Muscle of leg (tissue), 11 donors: Measurements from ENCODE around the gene THSD4. TPM values are rescaled to one million over a fixed set of nuclear protein-coding genes. Genes with fewer than 3 reads are reported as not detected.

ENCODE experiments used
- DNase-seq: peaks from one replicate; pipeline ENCODE4 v3.0.0; 2013
- H3K27ac ChIP-seq: one replicate; pipeline ENCODE4 v1.5.1; 2013; ENCODE audit warnings: mild to moderate bottlenecking, low read length, control low read depth
- H3K27me3 ChIP-seq: one replicate; pipeline ENCODE4 v1.6.1; 2013; ENCODE audit warnings: low read length; ENCODE audit not compliant: control insufficient read depth, insufficient read depth
- H3K36me3 ChIP-seq: one replicate; pipeline ENCODE4 v1.6.1; 2013; ENCODE audit warnings: low read length; ENCODE audit not compliant: control insufficient read depth, insufficient read depth
- H3K4me1 ChIP-seq: one replicate; pipeline ENCODE4 v1.6.1; 2013; ENCODE audit warnings: low read length; ENCODE audit not compliant: control insufficient read depth, insufficient read depth
- H3K4me3 ChIP-seq: one replicate; pipeline ENCODE4 v1.5.1; 2013; ENCODE audit warnings: low read length, control low read depth
- H3K9me3 ChIP-seq: replicated peaks from 2 replicates; pipeline ENCODE4 v1.6.1; 2013; ENCODE audit warnings: low read depth, low read length; ENCODE audit not compliant: control insufficient read depth
- WGBS: methylation state at CpG from one replicate; pipeline ENCODE4 v1.1.5; 2013; ENCODE audit warnings: missing lambda C conversion rate; ENCODE audit not compliant: insufficient coverage; 5-methylcytosine and 5-hydroxymethylcytosine counted together
- polyA plus RNA-seq, 8 donors: library from polyadenylated mRNA; unstranded; fragments of 120-200 nt; gene quantifications; one replicate each; pipeline versions ENCODE4 v1.2.1 to v1.2.3, GENCODE V29; 2013; ENCODE audit warnings: inconsistent platforms in 1 of 8, low replicate concordance in 1 of 8; ENCODE audit not compliant: insufficient read length in 8 of 8, insufficient read depth in 1 of 8
- total RNA-seq: library from RNA; stranded (reverse); fragments of 120-200 nt; gene quantifications from one replicate; pipeline ENCODE4 v1.2.4, GENCODE V29; 2013

THSD4 gene
- total and polyA plus RNA-seq, 9 donors, result 17.6 to 33.8 (median 25.5) TPM

DNA sequence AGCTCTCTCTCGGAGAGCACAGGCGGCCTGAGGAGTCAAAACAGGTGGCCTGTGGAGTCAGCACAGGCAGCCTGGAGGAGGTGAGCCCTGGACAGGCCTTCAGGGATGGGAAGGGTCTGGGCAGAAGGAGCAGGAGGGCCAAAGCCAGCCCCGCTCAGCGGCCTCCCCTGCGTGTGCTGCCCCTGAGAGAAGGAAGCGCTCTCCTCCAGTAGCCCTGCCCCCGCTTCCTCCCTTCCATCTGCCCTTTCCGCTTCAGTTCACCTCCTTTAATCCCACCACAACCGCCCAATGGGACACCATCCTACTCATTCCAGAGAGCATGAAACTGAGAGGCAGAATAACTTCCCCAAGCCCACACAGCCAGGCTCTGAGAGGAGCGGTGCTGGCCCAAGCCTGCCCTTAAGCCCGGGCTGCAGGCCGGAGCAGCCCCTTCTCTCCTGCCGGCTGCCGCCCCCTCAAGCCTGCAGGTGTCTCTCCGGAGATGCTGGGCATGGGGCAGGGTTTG lies 691.9 kb downstream of the THSD4 start:
- Histone ChIP-seq H3K9me3 (no peaks in the 10 kb centered on the region), H3K36me3 (no peaks in the 10 kb centered on the region), H3K27me3 (no peaks in the 10 kb centered on the region), H3K4me1 (peaks cover 73% of the 10 kb centered on the region), H3K4me3 (no peak overlapping the region), H3K27ac (peak overlapping the region; percentile 22)
- 37% methylated on average over 15 of the region's 15 CpGs for WGBS
- DNase-seq, result peak; percentile 36

DNA sequence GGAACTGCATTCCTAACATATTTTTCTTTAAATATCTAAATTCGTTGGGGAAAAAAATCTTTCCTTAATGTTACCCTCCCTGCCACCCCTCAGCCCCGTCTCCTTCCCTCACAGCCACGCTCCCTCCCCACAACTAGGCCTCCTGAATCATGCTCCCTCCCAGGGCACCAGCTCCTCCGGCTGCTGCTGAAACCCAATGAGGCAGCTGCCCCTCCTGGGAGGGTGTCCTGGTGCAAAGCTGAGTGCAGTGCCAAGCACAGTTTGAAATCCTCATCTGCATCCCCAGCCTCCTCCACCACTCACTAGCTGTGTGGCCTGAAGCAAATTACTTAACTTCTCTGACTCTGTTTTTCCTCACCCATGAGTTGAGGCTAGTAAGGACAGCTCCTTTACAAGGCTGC lies 692.4 kb downstream of the THSD4 start:
- DNase-seq, result peak; percentile 54
- peaks cover 76% of the 10 kb centered on the region for H3K4me1 ChIP-seq
- no peak overlapping the region for H3K27ac ChIP-seq
- no peak overlapping the region for H3K4me3 ChIP-seq
- no peaks in the 10 kb centered on the region for H3K27me3 ChIP-seq
- H3K9me3 ChIP-seq, result no peaks in the 10 kb centered on the region
- WGBS, result 18% methylated on average over 4 of the region's 4 CpGs
- H3K36me3 ChIP-seq, result no peaks in the 10 kb centered on the region

DNA sequence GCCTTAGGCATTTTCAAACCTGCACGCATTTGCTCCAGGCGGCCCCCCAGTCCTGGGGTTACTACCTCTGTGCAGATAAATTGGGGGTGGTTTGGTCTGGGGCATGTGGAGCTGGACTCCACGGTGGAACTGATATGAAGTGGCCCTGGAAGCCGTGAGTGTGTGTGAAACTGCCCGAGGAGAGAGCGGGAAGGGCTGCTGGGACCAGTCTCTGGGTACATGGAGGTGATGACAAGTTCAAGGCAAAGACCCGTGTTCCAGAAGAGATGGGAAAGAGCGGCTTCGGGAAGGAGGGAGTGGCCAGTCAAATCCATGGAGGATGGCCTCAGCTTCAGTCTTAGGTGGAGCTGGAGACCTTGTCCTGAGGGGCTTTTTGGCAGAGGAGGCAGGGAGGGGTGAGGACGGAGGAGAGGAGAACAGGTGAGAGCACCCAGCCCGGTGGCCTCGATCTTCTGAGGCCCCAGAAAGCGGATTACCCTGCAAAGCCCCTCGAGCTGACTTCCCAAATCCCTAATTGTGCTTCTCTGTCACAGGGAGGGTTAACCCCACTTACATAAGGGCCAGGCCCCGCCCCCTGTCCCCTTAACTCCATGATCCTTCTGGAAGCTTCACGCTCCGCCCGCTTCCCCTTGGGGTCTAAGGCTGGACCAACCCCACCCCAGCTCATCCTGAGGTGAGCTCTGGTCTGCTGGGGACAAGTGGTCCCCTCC lies 693.2 kb downstream of the THSD4 start:
- Histone ChIP-seq H3K9me3 (no peaks in the 10 kb centered on the region), H3K4me1 (peaks cover 82% of the 10 kb centered on the region), H3K27ac (no peak overlapping the region), H3K4me3 (no peak overlapping the region), H3K27me3 (no peaks in the 10 kb centered on the region), H3K36me3 (no peaks in the 10 kb centered on the region)
- DNase-seq, result no peak
- WGBS, result 70% methylated on average over 11 of the region's 18 CpGs

DNA sequence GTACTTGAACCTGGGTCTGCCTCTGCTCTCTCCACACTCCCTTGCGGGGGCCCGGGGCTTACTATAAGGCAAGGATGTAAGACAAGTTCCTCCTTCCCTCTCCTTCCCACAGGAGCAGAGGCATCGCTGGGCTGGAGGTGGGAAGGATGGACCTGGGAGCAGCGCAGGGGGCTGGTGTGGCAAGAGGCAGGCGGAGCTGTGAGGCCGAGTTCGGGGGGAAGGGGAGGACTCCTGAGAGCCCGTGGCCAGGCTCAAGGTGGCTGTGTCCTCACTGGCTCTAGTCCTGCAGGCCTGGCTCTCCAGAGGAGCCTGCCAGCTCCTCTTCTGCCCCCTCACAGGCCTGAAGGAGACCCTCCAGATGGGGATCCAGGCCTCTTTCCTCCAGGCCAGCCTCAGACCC lies 694.1 kb downstream of the THSD4 start:
- H3K27me3 ChIP-seq, result no peaks in the 10 kb centered on the region
- no peak overlapping the region for H3K27ac ChIP-seq
- no peak overlapping the region for H3K4me3 ChIP-seq
- no peaks in the 10 kb centered on the region for H3K9me3 ChIP-seq
- 47% methylated on average over 4 of the region's 8 CpGs for WGBS
- H3K36me3 ChIP-seq, result no peaks in the 10 kb centered on the region
- H3K4me1 ChIP-seq, result peaks cover 85% of the 10 kb centered on the region
- DNase-seq, result no peak

DNA sequence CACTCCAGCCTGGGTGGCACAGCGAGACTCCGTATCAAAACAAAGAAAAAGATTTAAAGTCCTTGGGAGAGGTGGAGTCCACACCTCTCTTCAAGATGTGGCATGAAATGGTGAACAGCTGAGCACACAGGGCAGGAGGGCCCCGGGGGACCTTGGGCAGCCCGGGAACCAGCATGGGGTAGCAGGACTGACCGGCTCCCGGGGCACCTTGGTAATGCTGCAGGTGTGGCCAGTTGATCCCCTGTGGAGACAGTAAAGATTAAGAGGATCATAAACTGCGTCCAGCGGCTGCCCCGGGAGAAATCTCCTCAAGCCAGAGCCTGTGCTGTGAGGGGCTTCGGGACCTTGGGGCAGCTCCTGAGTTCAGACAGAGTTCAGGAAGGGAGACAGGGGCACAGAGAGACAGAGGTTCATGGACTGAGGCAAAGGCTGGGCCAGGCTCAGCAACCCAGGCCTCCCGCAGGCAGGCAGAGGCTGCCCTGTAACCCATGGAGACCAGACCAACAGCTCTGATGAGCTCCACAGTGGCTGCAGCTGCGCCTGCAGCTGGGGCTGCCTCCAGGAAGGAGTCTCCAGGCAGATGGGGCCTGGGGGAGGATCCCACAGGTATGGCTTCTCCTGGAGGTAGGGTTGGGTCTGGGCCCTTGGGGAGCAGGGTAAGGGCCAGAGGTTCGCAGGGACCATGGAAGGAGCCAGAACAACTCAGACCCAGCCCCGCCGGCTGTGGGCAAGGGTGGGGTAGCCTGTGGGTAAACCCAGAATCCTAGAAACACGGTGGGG lies 695.2 kb downstream of the THSD4 start, which contains the start of gene NR2E3:
TSS of gene NR2E3 (plus strand) at position 299 of the 780 bp plus-strand sequence. CDS start at position 489, 190 bp downstream.
- 40% methylated on average over 14 of the region's 16 CpGs for WGBS
- Histone ChIP-seq H3K4me3 (no peak within 1 kb of the TSS), H3K4me1 (peaks cover 81% of the 10 kb centered on the region), H3K27me3 (no peaks in the 10 kb centered on the region), H3K27ac (no peak within 1 kb of the TSS), H3K36me3 (no peaks in the 10 kb centered on the region), H3K9me3 (no peaks in the 10 kb centered on the region)
- DNase-seq, result no peak

DNA sequence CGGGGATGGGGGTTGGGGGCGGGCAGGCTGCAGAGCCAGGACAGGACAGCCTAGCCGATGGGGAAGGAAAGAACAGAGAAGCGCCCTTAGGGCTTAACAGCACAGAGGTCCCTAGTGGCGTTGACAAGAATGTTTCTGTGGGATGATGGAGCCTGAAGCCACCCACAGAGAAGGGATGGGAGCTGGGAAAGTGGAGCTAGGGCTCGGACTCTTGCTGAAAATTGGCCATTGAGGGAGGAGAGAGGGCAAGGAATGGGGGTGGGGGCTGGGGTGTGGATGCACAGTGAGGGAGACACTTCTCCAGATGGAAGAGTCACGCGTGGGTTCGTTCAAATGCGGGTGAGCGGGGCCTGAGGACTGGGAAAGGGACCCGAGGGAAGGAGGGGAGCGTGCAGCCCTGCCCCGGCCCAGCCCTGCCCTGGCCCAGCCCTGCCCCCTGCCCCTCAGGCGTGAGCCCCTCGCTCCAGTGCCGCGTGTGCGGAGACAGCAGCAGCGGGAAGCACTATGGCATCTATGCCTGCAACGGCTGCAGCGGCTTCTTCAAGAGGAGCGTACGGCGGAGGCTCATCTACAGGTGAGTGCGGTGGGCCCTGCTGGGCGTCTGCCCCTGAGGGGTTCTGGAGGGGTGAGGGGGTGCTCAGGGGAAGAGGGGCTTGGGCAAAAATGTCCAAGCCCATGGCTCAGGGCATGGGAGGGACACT lies 695.9 kb downstream of the THSD4 start:
- H3K27ac ChIP-seq, result no peak overlapping the region
- H3K4me3 ChIP-seq, result no peak overlapping the region
- H3K27me3 ChIP-seq, result no peaks in the 10 kb centered on the region
- no peak for DNase-seq
- 86% methylated on average over 25 of the region's 27 CpGs for WGBS
- no peaks in the 10 kb centered on the region for H3K36me3 ChIP-seq
- peaks cover 78% of the 10 kb centered on the region for H3K4me1 ChIP-seq
- H3K9me3 ChIP-seq, result no peaks in the 10 kb centered on the region

DNA sequence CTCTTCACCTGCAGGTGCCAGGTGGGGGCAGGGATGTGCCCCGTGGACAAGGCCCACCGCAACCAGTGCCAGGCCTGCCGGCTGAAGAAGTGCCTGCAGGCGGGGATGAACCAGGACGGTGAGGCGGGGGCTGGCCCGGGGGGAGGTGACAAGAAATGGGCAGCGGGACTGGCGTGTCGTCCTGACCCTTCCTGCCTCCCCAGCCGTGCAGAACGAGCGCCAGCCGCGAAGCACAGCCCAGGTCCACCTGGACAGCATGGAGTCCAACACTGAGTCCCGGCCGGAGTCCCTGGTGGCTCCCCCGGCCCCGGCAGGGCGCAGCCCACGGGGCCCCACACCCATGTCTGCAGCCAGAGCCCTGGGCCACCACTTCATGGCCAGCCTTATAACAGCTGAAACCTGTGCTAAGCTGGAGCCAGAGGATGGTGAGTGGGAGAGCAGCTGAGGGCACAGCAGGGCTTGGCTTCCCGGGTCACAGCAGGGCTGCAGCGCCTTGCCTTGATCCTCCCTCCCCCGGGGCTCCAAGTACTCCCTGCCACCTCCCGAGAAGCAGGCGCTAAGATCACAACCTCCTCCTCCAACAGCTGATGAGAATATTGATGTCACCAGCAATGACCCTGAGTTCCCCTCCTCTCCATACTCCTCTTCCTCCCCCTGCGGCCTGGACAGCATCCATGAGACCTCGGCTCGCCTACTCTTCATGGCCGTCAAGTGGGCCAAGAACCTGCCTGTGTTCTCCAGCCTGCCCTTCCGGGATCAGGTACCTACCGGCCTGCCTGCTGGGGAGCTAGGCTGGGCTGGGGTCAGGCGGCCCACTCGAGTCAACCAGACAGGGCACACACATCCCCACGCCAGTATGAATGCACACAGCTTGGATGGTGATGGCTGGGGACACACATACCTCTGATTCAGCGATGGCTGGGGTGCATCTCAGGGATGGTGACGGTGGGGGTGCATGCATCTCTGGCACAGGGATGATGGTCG lies 696.8 kb downstream of the THSD4 start:
- Histone ChIP-seq H3K4me1 (peaks cover 69% of the 10 kb centered on the region), H3K4me3 (no peak overlapping the region), H3K9me3 (no peaks in the 10 kb centered on the region), H3K27me3 (no peaks in the 10 kb centered on the region), H3K36me3 (no peaks in the 10 kb centered on the region), H3K27ac (peak overlapping the region; percentile 82)
- DNase-seq, result peak; percentile 49
- 85% methylated on average over 37 of the region's 38 CpGs for WGBS

DNA sequence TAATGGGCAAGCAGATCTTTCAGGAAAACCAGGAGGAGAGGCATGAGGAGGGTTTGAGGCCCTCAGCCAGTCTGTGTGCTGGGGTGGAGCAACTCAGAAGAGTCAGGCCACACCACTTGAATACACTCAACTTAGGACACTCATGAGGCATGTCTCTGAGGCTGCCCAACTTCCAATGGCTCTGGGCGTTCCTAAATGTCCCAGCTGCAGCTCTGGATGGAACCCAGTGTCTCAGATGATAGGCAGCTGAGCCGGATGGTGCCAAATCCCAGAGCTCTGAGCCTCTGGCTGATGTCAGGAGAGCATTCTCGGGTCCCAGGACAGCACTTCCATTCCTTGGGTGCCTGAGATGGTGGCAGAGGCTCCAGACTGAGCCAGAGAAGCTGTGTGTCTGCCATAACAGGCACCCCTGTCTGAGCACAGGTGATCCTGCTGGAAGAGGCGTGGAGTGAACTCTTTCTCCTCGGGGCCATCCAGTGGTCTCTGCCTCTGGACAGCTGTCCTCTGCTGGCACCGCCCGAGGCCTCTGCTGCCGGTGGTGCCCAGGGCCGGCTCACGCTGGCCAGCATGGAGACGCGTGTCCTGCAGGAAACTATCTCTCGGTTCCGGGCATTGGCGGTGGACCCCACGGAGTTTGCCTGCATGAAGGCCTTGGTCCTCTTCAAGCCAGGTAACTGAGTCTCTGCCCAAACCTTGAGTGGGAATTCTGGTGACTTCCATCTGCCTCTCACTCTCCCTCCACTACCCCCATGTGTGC lies 697.9 kb downstream of the THSD4 start:
- Histone ChIP-seq H3K4me1 (peaks cover 58% of the 10 kb centered on the region), H3K36me3 (no peaks in the 10 kb centered on the region), H3K27ac (peak overlapping the region; percentile 82), H3K4me3 (peak overlapping the region; percentile 21), H3K9me3 (no peaks in the 10 kb centered on the region), H3K27me3 (no peaks in the 10 kb centered on the region)
- 77% methylated on average over 12 of the region's 16 CpGs for WGBS
- peak; percentile 82 for DNase-seq
